GM18519 (cell line): ENCODE measurements around the gene BCAS4.
"Not testable (repeated sequence)": the region's sequence is repeated elsewhere in the genome, so short reads cannot be mapped to it uniquely, and the experiment has no call there.

Experiments
- ATAC-seq: cut with Tn5 transposase; IDR thresholded peaks from one replicate; pipeline ENCODE4 v1.9.1; 2021; ENCODE audit warnings: mild to moderate bottlenecking, moderate library complexity; ENCODE audit not compliant: unreplicated experiment, low FRiP score

The BCAS4 gene

DNA sequence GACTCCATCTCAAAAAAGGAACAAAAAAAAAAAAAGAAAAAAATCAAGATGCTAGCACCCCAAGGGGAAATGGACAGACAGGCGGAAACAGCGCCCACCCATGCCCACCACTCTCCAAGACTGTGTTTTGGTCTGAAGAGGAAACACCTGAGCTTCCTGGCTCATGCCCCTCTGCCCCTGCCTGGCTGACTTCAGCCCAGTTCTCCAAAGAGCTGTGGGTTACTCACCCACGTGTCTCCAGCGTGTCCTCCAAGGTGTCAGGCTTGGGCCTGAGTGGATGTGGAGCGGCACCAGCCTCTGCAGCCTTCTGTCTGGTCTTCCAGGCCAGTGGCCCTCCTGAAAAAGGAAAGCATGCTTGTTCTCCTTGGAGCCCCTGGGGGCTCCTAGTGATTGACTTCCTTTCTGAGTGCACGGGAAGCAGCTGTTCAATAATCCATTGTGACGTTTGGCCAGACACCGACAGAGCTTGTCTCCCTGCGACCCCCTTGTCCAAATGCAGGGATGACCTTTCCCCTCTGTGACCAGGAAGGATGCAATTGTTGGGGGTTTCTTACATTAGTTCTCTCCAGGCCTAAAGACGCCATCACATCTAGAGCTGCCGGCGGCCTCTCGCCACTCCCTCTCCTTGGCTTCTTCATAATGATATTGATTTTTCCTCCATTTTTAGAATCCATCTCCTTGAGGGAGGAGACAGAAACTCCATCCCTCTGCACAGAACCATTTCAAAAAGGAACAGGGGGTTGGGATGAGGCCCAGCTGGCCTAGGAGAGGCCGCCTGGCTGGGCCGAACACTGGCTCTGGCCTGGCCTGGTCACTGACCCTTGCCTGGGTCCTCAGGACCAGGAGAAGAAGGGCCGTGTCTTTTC, 77.9 kb downstream of the BCAS4 start:
- no peak for ATAC-seq

DNA sequence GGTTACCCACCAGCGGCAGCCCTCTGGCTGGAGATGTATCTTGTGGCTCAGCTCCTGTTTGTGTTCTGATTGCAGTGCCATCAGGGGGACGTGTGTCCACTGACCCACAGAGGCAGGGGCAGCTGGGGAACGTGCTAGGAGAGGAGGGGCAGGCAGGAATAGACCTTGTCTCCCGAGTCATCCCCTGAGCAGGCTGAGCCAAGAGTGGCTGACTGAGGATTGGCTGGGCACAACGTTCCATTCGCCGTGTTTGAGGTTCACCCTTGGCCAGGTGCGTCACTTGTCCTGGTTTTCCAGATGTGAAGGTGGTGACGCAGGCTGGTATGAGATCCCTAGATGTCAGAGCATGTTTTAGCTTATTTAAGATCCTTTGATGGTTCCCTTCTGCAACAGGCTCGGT, 78.7 kb downstream of the BCAS4 start:
- no peak for ATAC-seq

DNA sequence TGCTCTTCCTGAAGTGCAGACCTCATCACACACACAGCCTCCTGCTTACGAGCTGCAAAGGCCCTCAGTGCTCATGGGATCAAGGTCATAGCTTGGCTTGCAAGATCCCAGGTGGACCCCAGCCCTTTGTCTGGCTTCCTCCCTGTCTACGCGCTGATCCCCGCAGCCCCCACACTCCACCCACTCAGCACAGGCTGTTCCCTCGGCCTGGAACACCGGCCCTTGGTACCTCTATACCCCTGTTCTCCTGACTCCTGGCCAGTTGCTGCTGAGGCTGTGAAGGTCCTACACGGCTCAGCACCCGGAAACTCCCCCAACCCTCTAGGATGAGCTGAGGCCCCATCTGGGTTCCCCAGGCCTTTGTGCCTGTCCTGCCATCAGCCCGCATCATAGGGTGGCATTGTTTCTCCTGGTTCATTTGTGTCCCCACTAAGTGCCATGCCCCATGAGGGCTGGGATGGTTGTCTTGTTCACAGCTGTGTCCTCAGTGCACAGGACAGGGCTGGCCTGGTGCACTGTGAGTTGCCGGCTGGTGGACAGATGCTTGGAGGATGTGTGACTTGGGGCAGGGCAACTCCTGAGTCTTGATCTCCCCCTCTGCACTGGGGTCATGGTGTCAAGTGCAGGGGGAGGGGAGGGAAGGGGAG, 79.4 kb downstream of the BCAS4 start:
- ATAC-seq = no peak

DNA sequence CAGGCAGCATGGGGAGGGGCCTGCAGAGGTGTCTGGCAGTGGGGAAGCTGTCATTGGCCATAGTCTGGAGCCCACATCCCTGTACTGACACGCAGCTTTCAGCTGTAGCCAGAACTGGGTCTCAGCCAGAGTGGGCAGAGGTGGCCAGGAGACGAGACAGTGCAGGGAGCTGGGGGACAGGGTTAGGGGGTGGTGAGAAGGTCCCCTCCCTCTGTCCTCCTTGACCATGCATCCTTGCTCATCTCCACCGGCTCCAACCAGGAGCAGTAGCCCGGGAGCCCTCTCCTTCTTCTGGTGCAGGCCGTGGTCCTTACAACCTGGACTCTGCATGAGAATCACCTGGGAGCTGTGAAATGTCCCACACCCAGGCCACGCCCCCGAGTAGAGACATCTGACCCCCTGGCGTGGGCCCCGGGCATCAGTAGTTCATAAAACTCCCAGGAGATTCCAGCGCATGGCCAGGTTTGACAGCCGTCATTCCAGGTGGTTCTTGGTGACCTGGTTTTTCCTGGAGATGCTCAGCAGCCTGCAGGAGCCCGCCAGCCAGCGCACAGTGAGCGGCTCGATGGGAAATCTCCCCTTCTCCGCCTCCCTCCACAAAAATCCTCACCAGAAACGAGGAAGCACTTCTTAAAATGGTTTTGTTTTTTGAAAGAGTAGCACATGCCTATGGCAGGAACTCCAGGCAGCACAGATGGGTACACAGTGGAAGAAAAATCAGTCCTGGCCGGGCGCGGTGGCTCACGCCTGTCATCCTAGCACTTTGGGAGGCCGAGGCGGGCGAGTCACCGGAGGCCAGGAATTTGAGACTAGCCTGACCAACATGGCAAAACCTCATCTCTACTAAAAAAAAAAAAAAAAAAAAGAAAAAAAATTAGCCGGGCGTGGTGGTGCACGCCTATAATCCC, 80.2 kb downstream of the BCAS4 start:
- no peak for ATAC-seq

DNA sequence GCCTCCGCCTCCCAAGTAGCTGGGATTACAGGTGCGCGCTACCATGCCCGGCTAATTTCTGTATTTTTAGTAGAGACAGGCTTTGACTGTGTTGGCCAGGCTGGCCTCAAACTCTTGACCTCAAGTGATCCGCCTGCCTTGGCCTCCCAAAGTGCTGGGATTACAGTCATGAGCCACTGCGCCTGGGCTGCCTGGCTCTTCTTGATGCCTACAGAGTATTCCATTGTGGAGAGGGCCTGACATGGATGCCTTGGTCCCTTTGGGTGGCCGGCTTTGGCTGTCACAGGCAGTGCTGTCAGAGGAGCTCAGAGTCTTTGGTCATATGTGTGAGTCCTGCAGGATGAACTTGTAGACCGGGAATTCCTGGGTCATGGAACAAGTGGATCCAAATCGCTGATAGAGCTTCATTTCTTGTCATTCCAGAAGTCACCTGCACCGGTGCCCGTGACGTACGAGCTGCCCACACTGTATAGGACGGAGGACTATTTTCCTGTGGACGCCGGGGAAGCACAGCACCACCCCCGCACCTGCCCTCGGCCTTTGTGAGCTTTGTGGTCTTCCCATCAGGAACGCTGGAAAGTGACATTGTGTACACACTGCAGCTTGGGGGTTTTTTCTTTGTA, 81.3 kb downstream of the BCAS4 start:
- no peak for ATAC-seq

DNA sequence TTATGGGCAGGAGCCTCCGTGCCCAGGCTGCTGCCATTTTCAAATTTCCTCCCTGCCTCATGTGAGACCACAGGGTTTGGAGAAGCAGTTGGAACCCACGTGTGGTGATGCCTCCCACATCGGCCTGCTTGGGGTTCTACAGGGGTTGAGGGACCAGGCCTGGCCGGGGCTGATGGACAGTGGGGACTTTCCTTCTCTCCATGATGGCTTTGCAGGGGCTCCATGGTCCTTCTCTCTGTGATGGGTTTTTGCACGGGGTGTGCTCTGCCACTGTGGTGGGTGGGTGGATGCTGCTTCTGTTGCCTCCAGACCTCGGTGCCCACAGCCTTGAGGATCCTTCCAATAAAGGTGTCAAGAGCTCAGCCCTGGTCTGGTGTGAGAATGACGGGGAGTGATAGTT, 82.0 kb downstream of the BCAS4 start:
- ATAC-seq = no peak

DNA sequence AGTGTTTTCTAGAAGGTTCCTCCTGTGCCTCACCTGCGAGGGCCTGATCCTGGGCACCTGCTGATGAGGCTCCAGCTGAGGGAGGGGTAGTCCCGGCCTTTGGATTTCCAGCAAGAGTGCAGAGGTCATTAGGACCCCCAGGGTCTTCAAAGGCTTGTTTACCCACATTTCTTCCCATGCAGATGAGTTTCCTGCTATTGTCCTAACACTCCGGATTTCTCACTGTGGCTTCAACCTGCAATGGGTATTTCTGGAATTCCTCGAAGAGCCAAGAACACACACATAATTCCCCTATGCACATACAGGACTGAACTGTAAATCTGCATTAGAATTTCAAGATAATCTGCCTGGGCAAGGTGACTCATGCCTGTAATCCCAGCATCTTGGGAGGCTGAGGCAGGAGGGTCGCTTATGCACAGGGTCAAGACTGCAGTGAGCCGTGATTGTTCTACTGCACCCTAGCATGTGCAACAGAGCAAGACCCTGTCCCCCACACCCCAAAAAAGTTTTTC, 82.4 kb downstream of the BCAS4 start:
- ATAC-seq = no peak

DNA sequence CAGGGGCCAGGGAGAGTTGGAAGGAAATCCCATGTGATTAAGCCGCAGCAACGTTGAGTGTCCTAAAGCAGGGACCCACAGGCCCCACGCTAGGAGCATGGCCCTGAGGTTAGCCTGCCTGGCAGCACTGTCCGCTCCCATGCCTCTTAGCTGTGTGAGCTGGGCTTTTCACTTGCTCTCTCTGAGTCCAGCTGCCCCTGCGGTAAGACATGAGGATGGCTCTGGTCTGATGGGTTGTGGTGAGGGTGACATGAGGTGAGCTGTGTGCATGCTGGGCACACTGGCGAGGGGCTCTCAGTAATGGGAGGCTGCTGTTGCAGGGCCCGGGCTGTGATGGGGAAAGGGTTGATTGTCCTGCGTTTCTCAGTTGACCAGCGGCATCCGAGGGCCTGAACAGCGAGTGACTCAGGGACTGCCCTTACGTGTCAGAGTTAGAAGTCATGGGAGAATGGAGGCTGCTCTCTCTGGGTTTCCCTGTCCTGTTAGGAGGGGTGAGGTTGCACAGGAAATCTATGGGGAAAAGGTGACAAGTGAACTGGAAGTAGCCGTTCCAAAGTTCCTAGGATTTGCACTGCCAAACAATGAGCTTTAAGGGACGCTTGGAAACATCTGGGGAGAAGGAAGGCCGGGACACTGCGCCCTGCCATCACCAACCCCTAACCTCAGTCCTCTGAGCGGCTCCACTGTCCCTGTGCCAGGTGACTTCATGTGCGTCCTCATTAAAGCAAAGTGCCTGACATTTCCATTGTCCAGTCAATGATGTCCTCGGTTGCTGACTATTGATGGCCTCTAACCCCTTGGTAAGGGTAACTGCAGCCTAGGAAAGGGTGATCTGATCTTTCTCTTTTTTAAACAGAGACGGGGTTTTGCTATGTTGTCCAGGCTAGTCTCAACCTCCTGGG, 85.0 kb downstream of the BCAS4 start:
- ATAC-seq = no peak

DNA sequence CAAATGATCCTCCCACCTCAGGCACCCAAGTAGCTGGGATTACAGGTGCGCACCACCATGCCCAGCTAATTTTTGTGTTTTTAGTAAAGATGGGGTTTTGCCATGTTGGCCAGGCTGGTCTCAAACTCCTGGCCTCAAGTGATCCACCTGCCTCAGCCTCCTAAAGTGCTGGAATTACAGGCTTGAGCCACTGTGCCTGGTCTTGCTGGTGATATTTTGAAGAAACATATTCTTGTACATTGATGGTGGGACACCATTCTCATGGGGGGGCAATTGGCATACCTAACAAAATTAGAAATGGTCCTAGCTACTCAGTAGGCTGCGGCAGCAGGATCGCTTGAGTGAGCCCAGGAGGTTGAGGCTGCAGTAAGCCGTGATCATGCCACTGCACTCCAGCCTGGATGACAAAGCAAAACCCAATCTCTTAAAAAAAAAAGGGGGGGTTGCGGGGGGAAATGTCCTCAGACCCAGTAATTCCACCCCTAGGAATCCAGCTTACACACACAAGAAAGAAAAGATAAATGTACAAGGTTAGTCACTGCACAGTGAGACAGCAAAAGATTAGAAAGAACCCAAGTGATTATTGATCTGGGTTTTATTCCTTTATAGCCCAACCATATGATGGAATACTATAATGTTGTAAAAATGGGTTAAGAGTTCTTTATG, 87.0 kb downstream of the BCAS4 start:
- ATAC-seq = not testable (repeated sequence)

DNA sequence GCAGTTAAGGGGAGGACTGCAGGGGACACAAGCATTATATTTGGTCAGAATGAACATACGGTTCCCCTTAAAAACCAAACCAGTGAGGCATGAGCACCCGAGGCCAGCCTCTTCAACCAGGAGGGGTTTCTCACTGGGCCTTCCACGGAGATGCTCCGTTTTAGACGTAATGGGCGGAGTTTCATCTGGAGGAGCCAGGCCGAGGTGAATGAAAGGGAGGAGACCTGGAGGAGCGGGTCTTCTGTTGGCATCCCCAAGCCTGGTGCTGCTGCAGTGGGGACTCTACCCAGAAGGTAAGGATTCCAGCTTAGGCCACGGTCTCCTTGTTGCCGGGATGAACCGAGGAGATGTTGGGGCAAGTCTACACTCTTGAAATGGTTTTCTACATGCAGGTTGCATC, 89.0 kb downstream of the BCAS4 start:
- no peak for ATAC-seq

DNA sequence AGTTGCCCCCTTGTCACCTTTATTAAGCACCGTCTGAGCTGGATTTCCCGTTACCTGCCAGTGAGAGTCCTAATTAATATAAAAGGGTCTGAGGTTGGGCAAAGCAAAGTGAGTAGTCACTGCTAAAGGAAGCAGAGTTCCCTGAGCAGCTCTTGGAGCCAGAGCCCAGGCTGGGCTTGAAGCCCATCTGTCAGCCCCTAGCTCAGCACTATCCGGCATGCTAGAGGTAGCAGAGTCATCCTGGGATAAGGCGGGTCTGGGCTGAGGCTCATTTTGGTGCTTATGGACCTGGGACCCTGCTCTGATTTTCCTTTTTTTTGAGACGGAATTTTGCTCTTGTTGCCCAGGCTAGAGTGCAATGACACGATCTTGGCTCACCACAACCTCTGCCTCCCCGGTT, 90.2 kb downstream of the BCAS4 start:
- ATAC-seq = no peak

DNA sequence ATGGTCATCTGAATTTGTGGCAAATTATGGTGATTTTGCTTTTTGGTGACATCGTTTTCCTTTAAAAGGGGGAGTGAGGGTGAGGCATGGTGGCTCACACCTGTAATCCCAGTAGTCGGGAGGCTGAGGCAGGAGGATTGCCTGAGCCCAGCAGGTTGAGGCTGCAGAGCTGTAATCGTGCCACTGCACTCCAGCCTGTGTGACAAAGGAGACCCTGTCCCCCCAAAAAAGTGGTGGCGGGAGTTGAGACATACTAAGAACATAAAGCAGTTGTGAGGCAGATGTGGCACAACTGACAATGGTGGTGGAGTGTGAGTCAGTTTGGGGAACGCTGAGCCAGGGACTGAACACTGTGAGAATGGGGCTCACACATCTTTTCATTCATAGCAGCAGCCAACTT, 90.9 kb downstream of the BCAS4 start:
- no peak for ATAC-seq

DNA sequence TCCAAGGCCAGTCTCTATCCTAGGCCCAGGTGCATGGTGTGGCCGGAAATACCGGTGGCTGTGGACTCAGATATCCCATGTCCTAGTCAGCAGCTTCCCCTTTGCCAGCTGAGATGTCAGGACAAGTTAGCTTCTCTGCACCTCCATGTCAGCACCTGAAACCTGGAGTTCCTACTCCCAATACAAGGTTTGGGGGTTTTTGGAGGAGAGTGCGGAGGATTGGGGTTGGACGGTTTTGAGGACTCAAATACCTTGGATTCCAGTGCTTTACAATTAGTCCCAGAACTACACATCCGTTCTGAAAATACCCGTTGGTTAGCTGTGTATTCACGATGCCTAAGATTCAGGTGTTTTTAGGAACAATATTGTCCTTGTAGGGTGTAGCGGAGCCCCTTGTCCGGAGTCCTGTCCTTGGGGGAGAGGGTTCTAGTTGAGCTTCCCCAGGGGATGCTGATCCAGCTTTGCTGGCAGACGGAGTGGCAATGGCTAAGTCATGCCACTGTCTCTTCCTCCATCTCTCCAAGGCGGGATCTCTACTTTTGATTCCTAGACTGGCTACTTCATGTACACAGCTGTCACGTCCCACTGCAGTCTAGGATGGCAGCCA, 91.4 kb downstream of the BCAS4 start:
- ATAC-seq = no peak

DNA sequence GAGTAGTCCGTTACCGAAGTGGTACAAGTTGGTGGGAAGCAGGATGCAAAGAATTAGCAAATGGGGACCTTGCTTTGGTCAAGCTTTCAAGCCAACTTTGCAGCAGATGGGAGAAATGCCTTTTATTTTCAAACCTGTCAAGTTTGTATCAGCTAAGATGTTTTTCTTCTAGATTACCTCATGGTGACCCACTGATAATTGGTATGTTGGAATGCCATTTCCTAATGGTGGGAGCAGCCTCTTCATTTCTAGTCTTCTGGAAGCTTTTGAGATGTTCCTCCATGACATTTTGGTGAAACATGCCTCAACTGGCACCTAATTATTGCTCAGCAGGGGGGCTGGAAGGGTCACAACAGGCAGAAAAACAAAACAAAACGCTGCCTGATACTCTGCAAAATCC, 92.7 kb downstream of the BCAS4 start:
- no peak for ATAC-seq

DNA sequence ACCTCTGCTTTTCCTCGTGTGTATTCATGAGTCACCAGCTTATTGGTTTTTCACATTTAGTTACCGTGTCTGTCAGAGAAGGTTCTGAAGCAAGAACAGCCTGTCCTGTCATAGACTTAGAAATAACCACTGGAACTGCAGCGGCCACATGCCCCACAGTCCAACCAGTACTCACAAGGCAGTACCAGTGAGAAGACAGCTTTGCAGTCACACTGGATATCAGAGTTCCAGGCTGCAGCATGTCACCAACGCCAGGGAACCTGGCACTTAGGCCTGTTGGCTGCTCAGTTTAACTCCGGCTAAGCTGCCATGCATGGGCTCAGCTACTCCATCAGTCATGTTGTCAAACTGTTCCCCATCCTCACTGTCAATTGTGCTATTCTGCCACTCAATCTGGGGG, 96.3 kb downstream of the BCAS4 start:
- no peak for ATAC-seq

DNA sequence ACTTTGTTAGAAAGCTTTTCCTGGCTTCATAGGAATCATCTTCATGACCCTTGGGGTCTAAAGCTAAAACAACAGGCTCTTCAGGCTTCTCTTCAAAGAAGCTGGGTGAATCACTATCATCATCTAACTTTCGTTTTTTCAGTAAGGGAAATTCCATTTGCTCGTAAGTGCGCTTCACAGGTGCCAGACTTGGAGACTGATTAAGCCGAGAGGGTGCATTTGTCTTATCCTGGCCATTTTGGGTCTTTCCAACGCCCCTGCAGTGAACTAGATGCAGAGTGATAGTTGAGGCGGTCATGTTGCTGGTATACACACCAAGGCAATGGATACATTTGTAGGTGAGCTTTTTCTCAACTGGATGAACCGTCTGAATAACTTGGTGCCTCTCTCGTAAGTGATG, 97.5 kb downstream of the BCAS4 start:
- no peak for ATAC-seq

DNA sequence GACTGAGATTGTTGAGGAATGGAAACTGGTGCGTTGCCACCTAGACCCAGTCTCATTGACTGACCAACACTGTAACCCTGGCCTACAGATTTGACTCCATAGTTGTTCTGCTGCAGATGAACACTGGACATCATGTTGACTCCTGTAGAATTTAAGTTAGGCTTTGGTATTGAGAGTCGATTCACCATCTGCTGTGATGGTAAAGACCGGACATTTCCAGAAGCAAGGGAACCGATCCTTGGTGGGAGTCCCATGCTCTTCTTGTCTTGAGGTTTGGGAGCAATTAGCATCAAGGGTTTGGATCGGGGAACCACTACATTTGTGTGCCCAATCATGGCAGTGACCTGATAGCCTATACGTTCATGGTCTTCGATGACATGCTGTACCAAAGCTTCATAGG, 98.8 kb downstream of the BCAS4 start:
- no peak for ATAC-seq

DNA sequence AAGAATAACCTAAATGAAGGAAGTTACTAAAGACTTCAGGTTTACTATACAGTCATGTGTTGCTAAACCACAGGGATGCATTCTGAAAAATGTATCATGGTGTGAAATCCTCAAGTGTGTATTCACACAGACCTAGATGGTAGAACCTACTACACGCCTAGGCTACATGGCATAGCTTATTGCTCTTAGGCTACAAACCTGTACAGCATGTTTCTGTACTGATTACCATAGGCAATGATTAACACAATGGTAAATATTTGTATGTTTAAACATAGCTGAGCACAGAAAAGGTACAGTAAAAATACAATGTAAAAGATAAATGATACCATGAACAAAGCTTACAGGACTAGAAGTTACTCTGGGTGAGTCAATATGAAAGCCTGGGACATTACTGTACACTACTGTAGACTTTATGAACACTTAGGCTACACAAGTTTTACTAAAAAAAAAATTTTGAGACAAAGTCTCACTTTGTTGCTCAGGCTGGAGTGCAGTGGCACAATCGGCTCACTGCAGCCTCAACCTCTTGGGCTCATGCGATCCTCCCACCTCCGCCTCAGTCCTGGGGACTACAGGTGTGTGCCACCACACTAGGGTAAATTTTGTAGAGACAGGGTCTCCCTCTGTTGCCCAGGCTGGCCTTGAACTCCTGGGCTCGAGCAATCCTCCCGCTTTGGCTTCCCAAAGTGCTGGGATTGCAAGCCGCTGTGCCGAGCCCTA, 100.4 kb downstream of the BCAS4 start:
- ATAC-seq = no peak
